GM18868 (cell line): ENCODE results near the gene GPR151.

Experiments
- ATAC-seq: cut with Tn5 transposase; IDR thresholded peaks from one replicate; pipeline ENCODE4 v1.9.1; 2021; ENCODE audit warnings: mild to moderate bottlenecking, moderate library complexity; ENCODE audit not compliant: unreplicated experiment

GPR151 gene

DNA sequence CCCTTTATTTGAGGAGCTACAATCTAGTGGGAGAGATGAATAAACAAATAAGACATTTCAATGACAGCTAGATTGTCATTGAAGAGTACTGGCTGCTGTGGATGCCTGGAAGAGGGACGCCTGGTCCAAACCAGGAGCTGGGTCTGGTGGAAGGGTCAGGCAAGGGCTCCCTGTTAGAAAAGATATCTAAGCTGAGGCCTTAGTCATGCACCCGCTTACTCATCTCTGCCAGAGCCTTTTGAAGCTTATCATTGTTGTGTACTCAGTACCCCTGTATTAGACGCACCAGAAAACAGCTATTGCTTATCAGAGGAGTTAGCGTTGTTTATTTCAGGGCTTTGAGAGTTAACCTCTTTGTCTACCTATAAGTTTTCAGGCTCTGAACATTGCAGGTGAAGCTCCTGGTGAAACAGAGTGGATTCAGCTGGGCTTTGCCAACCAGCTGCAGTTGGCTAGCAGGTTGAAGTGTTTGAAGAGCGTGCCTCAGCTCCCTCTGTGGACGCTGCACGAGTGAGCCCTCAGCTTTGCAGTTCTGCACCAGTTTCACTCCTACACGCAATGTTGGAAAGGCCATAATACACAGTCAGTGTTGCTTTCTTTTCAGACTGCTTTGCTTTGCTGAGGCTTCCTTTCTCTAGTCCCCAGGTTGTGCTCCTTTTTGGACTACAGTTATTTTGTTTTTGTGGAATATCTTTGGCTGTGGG is 5.6 kb upstream of the GPR151 start:
- ATAC-seq, result no peak

DNA sequence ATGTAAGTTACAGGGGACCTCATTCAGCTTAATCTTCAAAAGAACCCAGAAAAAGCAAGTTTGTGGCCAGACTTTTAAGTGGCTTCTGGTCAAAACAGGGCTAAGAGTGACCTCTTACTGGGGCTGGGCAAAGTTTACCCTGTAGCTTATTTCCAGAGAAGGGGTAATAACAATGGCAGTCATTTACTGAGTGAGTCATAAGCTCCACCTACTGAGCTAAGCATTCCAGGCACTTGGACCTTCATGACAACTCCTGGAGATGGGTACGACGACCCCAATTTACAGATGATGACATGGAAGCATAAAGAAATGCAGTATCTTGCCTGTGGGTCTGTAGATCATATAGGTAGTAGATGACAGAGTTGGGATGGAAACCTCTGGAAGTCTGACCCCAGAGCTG is 4.7 kb upstream of the GPR151 start:
- no peak for ATAC-seq

DNA sequence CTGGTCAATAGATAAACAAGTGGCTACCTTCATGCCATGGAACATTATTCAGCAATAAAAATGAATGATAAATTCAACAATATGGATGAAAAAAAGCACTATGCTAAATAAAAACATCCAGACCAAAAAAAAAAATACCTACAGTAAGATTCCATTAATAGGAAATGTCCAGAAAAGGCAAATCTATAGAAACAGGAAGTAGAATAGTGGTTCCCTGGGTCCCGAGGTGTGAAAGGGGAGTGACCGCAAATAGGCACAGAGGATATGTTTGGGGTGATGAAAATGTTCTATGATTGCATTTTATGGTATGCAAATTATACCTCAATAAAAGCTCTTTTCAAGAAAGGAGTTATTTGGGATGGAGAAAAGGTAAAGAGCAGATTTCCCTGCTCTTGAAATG is 3.6 kb upstream of the GPR151 start:
- no peak for ATAC-seq

DNA sequence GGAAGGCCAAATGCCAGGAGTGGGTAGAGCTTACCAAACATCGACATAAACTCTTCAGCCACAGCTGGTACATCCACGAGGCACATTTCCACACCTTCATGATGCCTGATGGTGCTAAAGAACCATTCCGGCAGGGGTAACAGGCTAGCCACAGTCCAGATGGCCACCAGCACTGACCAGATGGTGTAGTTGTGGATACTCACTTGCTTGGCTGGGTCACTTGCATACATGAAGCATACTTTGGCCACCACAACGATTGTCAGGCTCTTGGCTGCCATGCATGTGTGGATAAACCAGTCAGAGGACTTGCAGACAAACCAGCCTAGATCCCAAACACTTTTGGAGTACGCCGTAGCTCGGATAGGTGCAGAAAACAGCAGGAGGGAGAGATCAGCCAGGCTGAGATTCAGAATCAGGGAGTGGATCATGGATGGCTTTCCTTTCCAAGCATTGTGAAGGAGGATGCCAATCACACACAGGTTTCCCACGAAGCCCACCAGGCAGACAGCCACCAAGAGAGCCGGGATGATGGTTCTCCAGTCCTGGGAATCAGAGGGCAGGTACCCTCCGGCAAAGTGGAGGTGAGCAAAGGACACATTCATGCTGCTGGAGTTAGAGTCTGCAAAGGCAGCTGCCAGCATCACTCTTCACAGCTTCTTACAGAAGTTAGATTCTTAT is 378 bp downstream of the GPR151 start:
- no peak for ATAC-seq

DNA sequence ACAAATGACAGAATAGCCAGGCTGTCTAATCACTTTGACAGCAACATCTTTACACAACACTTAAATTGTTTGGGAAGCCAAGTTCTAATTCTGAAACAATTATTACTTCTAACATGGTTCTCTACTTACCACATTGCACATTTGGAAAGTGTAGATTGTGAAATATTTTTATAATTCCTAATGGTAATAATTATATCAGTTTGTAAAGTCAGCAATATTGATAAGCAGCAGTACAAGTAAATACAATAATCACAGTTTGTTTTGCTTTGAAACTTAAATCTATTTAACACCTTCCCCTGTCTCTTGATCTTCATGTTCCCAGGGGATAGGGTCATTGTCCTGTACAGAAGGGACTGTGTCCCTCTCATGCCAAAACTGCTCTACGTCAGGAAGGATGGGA is 1.4 kb downstream of the GPR151 start:
- no peak for ATAC-seq

DNA sequence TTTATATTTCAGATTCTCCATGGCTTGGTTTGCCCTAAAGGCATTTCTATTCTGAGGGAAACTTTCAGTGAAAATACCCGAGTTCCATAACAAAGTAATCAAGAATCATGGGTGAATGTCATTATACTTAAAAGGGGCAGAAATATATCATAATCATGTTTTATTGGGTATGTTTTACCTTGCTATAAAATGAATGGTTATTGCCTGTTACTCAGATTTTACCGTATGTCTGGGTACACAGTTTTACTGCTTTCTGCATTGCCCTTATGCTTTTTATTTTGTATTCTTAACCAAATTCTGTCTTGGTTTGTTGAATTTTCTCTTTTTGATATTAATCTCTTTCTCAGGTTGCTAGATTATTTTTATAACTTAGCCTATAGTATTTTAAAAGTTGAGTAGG is 2.5 kb downstream of the GPR151 start:
- no peak for ATAC-seq

DNA sequence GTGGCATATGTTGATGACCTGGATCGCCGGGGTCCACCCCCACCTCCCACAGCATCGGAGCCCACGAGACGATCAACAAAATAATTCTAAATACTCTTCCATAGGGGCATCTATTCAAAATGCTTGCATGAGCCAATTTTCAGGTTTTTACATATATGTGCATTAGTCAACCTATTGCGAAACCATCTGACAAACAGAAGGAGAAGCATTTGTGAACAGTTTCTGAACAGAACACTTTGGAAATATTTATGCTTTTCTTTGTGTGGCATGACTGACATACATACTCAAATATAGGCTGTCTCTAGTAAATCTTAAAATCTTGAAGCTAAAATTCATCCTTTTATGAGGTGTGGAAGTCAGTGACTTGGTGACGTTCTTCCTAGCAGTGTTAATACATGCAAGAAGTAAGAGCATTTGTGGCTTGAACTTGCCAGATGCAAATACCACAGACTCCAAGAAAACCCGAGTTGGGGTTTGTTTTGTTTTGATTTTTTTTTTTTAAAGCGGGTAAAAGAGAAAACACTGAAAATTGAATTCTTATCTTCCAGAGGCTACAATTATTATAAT is 5.3 kb downstream of the GPR151 start:
- ATAC-seq, result no peak

DNA sequence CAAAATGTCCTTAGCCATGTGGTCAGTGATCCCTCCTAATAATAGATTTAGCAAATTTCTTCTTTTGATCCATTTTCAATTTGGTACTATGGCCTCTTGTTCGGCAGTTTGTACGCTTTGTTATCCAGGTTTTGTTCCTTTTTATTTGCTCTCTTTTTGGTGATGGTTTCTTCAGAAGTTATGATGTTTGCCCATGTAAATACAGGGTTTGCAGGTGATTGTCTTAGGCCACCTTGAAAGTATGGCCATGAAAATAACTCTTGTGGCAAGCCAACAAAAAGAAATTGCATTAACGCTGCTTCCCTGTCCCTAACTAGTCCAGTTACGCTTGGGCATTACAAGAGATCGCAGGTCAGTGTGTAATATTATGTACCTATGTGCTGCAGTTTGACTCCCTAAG is 8.6 kb downstream of the GPR151 start:
- ATAC-seq, result no peak

DNA sequence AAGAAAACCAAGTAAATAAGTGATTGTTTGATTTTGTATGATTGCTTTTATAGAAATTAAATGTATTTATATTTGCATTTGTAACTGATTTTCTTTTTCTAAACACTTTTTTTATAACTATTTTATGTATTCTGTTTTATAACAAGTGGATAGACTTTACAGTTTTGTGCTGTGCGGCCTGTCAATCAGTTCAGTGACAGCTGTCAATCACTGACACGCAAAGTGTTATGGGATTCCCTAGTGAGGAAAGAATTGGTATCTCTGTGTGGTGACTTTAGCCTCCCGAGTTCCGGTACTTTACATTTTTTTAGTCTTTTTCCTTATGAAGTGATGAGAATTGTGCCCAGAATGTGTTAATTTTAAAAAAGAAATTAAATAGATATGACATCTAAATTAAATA is 16.3 kb downstream of the GPR151 start:
- no peak for ATAC-seq

DNA sequence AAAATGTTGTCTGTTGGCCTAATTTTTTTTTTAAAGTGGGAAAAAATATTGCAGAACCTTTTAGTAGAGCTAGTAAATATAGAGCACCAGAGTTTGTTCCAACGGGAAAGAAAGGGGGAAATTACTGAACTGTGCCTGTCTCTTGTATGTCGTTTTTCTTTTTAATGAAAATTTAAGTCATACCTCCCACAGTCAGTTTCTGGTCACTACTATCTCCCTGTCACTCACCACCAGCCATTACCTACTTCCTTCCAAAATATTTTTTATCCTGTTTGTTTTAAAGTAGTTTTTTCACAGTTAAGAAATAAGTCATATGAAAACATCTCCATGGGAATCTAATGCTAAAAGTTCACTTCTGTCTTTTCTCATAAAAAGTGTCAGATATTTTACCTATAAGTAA is 21.3 kb downstream of the GPR151 start:
- ATAC-seq, result no peak

DNA sequence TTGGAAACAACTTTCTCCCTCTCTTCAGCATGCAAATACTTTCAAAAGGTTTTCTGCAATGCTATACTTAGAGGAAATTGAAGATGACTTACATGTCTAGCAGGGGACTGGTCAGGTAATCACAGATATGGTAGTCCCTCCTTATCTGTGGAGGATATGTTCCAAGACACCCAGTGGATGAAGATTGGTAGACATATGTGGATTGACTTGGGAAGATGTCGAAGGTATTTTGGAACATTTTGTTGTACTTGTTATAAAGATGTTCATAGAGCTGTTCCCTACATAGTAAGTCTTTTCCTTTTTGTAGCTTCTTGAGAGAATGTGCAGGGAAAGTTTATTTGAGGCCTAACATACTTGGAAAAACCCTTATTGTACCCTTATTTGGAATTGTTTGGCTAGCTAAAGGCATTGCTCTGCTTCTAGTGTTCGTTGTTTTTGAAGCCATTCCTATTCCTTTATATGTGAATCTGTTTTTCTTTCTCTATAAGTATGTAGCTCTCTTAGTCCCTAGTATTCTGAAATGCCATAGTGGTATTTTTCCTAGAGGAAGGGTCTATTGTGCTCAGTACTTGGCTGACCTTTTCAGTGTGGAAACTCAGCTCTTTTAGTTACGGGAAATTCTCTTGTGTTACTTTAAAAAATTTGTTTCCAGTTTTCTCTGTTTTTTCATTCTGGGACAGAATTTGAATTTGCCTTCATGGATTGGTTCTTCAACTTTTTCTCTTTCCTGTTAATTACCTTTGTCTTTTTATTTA is 25.7 kb downstream of the GPR151 start:
- no peak for ATAC-seq

DNA sequence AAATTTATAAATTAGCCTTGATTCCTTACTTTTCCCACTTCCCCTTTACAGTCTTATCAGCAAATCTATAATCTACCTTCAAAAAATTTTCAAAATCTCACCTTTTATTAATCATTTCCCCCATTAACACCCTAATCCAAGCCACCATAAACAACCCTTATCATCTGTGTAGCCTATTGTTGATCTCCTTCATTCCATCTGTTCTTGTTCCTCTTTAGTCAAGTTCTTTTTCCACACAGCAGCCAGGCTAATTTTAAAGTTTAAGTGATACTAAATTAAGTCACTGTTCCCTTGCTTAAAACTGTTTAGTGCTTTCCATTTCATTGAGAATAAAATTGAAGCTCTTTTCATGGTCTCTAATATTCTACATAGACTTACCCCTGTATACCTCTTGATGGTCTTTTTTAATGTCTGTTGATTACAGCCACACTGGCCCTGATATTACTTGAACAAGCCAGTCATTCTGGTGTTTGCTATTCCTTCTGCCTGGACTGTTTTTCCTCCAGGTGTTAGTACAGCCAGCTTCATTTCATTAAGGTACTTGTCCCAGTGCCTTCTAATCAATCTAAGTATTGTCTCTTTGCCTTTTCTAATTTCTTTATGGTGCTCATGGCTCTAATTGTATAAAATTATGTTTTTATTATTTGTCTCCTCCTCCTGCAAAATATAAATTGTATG is 31.1 kb downstream of the GPR151 start:
- no peak for ATAC-seq

DNA sequence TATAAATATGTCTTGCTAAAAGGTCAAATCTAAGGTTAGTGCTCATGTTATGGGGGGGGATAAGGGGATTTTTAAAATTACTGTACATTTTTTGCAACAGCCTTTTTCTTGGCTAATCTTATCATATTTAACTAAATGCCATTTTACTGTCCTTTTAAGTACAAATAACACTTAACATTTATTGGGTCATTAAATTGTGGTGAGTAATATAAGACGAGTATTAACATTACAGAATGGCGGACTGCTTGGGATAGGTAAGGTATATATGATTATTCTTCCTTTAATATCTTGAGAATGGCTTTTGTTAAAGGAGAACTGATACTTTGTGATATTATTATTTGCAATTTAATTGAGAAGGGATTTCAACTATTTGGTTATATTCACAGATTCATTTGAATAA is 33.2 kb downstream of the GPR151 start:
- no peak for ATAC-seq

DNA sequence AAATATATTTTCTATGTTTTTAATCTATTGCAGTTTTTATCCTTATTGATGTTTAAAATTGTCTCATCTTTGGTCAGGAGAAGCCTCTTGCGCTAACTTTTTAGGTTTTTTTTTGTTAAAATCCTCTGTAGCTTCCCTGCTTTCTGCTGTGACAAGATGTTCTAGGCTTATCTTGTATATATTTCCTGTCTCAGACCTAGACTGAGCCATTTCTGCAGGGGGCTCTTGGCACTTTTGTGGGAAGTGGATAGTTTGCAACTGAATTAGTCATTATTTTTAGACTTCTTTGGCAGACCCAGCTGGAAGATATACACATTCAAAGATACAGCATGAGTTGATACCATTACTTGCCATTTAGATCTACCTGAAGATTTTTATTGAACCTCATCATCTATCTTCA is 40.1 kb downstream of the GPR151 start:
- ATAC-seq, result no peak

DNA sequence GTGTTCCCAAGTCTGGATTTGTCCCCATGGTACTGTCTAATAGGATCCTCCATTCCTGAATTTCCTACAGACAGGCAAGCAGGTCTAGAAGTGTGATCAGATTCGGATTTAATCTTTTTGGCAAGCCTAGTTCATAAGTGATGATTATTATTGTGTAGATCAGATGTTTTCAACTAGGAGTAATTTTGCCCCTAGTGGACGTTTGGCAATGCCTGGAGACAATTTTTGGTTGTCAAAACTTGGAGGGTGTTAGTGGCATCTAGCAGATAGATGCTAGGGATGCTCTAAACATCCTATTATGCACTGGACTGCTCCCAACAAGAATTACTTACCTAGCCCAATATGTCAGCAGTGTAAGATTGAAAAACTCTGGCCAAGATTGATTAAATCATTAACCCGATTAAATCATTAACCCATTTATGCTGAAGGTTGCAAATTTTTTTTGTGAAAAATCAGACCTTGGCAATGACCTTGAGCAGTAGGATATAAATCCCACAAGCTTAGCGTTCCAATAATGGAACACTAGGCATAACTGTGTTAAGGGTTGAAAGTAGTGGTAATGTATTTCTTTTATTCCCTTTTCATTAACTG is 40.7 kb downstream of the GPR151 start:
- no peak for ATAC-seq

DNA sequence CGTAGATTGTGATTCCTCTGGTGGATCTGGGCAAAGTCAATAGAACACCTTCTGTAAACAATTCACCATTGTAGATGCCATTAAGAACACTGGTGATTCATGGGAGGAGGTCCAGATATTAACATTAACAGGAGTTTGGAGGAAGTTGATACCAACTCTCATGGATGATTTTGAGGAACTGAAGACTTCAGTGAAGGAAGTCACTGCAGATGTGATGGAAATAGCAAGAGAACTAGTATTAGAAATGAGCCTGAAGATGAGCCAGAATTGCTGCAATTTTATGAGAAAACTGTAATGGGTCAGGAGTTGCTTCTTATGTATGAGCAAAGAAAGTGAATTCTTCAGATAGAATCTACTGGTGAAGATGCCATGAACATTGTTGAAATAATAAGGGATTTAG is 41.9 kb downstream of the GPR151 start:
- no peak for ATAC-seq

DNA sequence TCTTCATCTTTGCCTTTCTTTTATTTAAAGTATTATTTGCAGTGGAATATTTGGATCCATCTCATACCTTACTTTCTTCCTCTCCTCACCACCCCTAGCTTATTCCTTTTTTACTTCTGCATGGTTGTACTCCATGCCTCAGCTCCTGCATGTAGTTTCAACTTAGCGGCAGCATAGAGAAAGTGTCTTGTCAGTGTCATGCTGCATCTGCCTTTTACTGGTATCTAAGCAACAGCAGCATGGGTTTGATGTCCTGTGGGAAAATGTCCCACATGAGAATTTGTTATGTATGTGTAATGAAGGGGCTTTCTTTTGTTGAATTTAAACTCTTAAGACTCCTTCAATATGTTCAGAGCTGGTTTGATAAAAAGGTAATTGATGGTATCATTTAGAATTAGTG is 48.2 kb downstream of the GPR151 start:
- ATAC-seq, result no peak

DNA sequence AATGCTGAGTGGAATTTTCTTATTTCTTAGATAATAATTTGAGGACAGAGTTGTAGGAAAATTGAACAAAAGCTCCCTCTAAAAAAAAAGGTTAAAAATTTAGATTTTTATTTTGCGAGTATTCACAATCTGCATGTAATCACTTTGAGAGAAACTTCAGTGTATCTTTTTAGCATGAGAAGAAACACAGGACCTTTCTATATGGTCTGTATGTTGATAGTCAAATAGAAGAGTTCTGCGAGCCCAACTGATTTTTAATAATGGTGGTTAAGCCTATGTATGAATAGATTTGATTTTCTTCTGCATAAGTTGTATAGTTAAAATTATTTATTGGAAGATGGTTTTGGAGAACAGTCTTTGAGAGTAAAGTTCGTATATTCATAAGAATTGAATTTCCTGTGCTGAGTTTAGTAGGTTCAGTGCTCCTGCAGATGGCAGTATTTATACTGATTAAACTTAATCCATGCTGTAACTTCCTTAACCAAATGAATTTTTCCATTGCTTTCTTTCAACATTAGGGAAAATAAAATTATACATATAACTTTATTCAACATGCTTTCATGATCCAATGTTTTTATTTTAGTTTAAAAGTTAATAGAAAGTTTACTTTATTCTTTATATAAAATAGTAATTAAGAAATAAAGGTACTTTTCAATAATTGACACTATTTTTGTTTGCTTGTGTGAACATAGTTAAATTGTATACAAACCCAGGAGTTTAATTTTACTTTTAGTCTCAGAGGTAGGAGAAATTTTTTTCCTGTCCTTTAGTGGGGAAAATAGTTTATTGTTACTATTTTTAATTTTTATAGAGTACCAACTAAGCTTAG is 49.3 kb downstream of the GPR151 start:
- ATAC-seq, result no peak

DNA sequence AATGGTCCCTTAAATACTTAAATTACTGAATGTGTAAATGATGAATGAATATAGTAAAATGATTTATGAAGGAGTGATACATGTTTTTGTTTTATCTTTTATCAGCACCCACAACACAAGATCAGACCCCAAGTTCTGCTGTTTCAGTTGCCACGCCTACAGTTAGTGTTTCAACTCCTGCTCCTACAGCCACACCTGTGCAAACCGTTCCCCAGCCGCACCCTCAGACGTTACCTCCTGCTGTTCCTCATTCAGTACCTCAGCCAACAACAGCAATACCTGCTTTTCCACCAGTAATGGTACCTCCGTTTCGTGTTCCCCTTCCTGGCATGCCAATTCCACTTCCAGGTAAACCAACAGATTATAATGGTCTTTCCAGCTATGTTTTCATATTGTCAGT is 52.5 kb downstream of the GPR151 start:
- ATAC-seq, result no peak
